Gastroesophageal sphincter (tissue), 4 donors: ENCODE measurements around the gene OPA1. TPM values are rescaled to one million over a fixed set of nuclear protein-coding genes. Genes with fewer than 3 reads are reported as not detected.

Experiments
- ATAC-seq: fragments of 150-250 bp; one replicate; pipeline ENCODE4 v1.9.1; 2016; ENCODE audit warnings: mild to moderate bottlenecking, moderate library complexity
- H3K27ac ChIP-seq, 4 donors: fragments of 200-600 bp; sonication (generic) in 3 of 4; 1 replicate in 3 of 4; 2 replicates in 1 of 4; pipeline ENCODE4 v1.5.1; 2016 to 2019
- H3K27me3 ChIP-seq: fragments of 200-600 bp; sonication (generic); one replicate; pipeline ENCODE4 v1.5.1; 2019
- H3K36me3 ChIP-seq, 2 donors: fragments of 200-600 bp; sonication (generic); one replicate each; pipeline ENCODE4 v1.5.1; 2019; ENCODE audit warnings: control low read depth in 1 of 2
- H3K4me1 ChIP-seq, 3 donors: fragments of 200-600 bp; sonication (generic); 1 replicate in 2 of 3; 2 replicates in 1 of 3; pipeline ENCODE4 v1.5.1; 2016 to 2019; ENCODE audit warnings: control low read depth in 2 of 3
- H3K4me3 ChIP-seq, 2 donors: fragments of 200-600 bp; sonication (generic); one replicate each; pipeline ENCODE4 v1.5.1; 2019; ENCODE audit warnings: mild to moderate bottlenecking in 1 of 2, moderate library complexity in 1 of 2
- H3K9me3 ChIP-seq, 3 donors: fragments of 200-600 bp; sonication (generic); one replicate each; pipeline ENCODE4 v1.5.1; 2017 to 2019; ENCODE audit warnings: control low read depth in 2 of 3
- CTCF ChIP-seq, 4 experiments: fragments of 200-600 bp in 2 of 4; fragments of 450-650 bp in 2 of 4; sonication (generic) in 1 of 4; IDR thresholded peaks; one replicate each; pipeline ENCODE4 v1.5.1; 2017 to 2019; ENCODE audit warnings: antibody characterized with exemption in 4 of 4, mild to moderate bottlenecking in 2 of 4, moderate library complexity in 2 of 4
- EP300 ChIP-seq: sonication (generic); formaldehyde crosslinking; IDR thresholded peaks from one replicate; pipeline ENCODE4 v1.6.1; 2017; ENCODE audit warnings: antibody characterized with exemption, mild to moderate bottlenecking
- POLR2A ChIP-seq, 2 donors: fragments of 450-650 bp; IDR thresholded peaks; one replicate each; pipeline ENCODE4 v1.6.1; 2017; ENCODE audit warnings: antibody characterized with exemption in 2 of 2, mild to moderate bottlenecking in 2 of 2, moderate library complexity in 1 of 2
- POLR2AphosphoS5 ChIP-seq: sonication (generic); formaldehyde crosslinking; IDR thresholded peaks from one replicate; pipeline ENCODE4 v1.6.1; 2017; ENCODE audit warnings: antibody characterized with exemption
- WGBS, 2 donors: methylation state at CpG; one replicate each; pipeline ENCODE4 v1.1.5; 2018; ENCODE audit warnings: low coverage in 1 of 2; 5-methylcytosine and 5-hydroxymethylcytosine counted together
- total RNA-seq, 4 donors: library from RNA; depleted of rRNA; stranded (reverse); fragments of >200 nt; gene quantifications; one replicate each; pipeline ENCODE4 v1.1.0, GENCODE V29; 2016

The OPA1 gene
- total RNA-seq, 4 donors from 2014 or later = 52.6 to 70.4 (median 57.9) TPM

GRCh38 chr3:193729601-193730000 is 136.6 kb downstream of the OPA1 start:
- Histone ChIP-seq H3K4me3 (no peak overlapping the region), H3K4me1 (no peaks in the 10 kb centered on the region), H3K36me3 (no peaks in the 10 kb centered on the region), H3K27me3 (no peaks in the 10 kb centered on the region), H3K27ac (no peak overlapping the region), H3K9me3 (no peaks in the 10 kb centered on the region)
- TF ChIP-seq EP300 = no peak
- TF ChIP-seq POLR2AphosphoS5 = no peak
- no peak for TF ChIP-seq POLR2A (IDR thresholded peaks at IDR 0.05)
- TF ChIP-seq CTCF (IDR thresholded peaks at IDR 0.05) = no peak
- ATAC-seq = no peak

- WGBS, 2 donors = 61 to 70% methylated on average over 3 to 5 of the region's 8 CpGs
- no peak overlapping the region for H3K27ac ChIP-seq
- no peak overlapping the region for H3K4me3 ChIP-seq
- no peaks in the 10 kb centered on the region for H3K9me3 ChIP-seq
- H3K27me3 ChIP-seq = no peaks in the 10 kb centered on the region
- no peak for ATAC-seq
- no peak for TF ChIP-seq EP300
- TF ChIP-seq POLR2AphosphoS5 = no peak
- no peak for TF ChIP-seq CTCF (IDR thresholded peaks at IDR 0.05)
- no peak for TF ChIP-seq POLR2A (IDR thresholded peaks at IDR 0.05)
- H3K4me1 ChIP-seq = no peaks in the 10 kb centered on the region
- no peaks in the 10 kb centered on the region for H3K36me3 ChIP-seq
Measured at GRCh38 chr3:193730511-193730910, 137.5 kb downstream of the OPA1 start.

DNA sequence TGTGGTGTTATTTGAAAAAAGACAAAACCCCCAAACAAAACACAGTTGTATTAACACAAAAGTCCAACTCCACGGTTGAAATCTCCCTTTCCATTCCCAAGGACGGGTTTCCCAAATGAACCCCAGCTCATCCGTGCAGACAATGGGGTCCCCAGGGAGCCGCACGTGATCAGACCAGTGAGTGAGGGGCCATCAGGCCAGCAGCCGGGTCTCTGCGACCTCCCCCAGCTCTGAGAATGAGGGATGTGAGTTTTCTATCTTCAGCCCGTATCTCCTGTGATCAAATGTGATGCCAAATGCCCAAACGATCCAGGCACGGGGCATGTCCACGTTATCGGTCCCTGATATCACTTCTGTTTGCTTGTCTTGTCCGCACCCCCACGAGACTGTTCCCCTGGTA is 138.0 kb downstream of the OPA1 start:
- Histone ChIP-seq H3K9me3 (no peaks in the 10 kb centered on the region), H3K27me3 (no peaks in the 10 kb centered on the region), H3K4me1 (no peaks in the 10 kb centered on the region), H3K4me3 (no peak overlapping the region), H3K27ac (no peak overlapping the region), H3K36me3 (no peaks in the 10 kb centered on the region)
- TF ChIP-seq POLR2AphosphoS5 = no peak
- no peak for TF ChIP-seq EP300
- no peak for TF ChIP-seq POLR2A (IDR thresholded peaks at IDR 0.05)
- no peak for TF ChIP-seq CTCF (IDR thresholded peaks at IDR 0.05)
- WGBS, 2 donors = 44% methylated on average over 4 of the region's 14 CpGs; no CpG with 5 or more reads in 1 of the 2 donors
- no peak for ATAC-seq

GRCh38 chr3:193731656-193732055 is 138.6 kb downstream of the OPA1 start:
- Histone ChIP-seq H3K4me3 (no peak overlapping the region), H3K9me3 (no peaks in the 10 kb centered on the region), H3K36me3 (no peaks in the 10 kb centered on the region), H3K27ac (no peak overlapping the region), H3K4me1 (no peaks in the 10 kb centered on the region), H3K27me3 (no peaks in the 10 kb centered on the region)
- TF ChIP-seq POLR2A (IDR thresholded peaks at IDR 0.05) (no peak), EP300 (no peak), POLR2AphosphoS5 (no peak)
- ATAC-seq = no peak
- 75 to 82% methylated on average over 2 to 4 of the region's 4 CpGs for WGBS, 2 donors

- no peaks in the 10 kb centered on the region for H3K9me3 ChIP-seq
- TF ChIP-seq POLR2AphosphoS5 (no peak), CTCF (IDR thresholded peaks at IDR 0.05) (no peak), POLR2A (IDR thresholded peaks at IDR 0.05) (no peak), EP300 (no peak)
- no peaks in the 10 kb centered on the region for H3K27me3 ChIP-seq
- no peaks in the 10 kb centered on the region for H3K4me1 ChIP-seq
- no peak overlapping the region for H3K27ac ChIP-seq
- WGBS, 2 donors = 71% methylated on average over 7 of the region's 9 CpGs; no CpG with 5 or more reads in 1 of the 2 donors
- H3K4me3 ChIP-seq = no peak overlapping the region
- no peak for ATAC-seq
- no peaks in the 10 kb centered on the region for H3K36me3 ChIP-seq
Measured at GRCh38 chr3:193732391-193732790, 139.4 kb downstream of the OPA1 start.
